Adipocyte (in vitro differentiated cells): Measurements from ENCODE around the gene RNF151.
"Not testable (repeated sequence)": the region's sequence is repeated elsewhere in the genome, so short reads cannot be mapped to it uniquely, and the experiment has no call there.

Experiments
- DNase-seq: peaks from one replicate; pipeline ENCODE4 v3.0.0-alpha.2; 2015; ENCODE audit warnings: low read depth
- H3K27me3 ChIP-seq: replicated peaks from 2 replicates; pipeline ENCODE4 v1.7.0; 2013; ENCODE audit warnings: mild to moderate bottlenecking, low read length, moderate library complexity; ENCODE audit not compliant: control insufficient read depth, insufficient read depth
- H3K36me3 ChIP-seq: 2 replicates; pipeline ENCODE4 v1.7.0; 2013; ENCODE audit warnings: low read length, mild to moderate bottlenecking, moderate library complexity; ENCODE audit not compliant: control insufficient read depth, insufficient read depth, severe bottlenecking
- H3K4me1 ChIP-seq: 2 replicates; pipeline ENCODE4 v1.7.0; 2013; ENCODE audit warnings: mild to moderate bottlenecking, low read length, moderate library complexity; ENCODE audit not compliant: control insufficient read depth, insufficient read depth
- H3K4me3 ChIP-seq: 2 replicates; pipeline ENCODE4 v1.7.0; 2013; ENCODE audit warnings: mild to moderate bottlenecking, low read length, moderate library complexity
- H3K9ac ChIP-seq: 2 replicates; pipeline ENCODE4 v1.7.0; 2013; ENCODE audit warnings: mild to moderate bottlenecking, low read length, moderate library complexity
- H3K9me3 ChIP-seq: 2 replicates; pipeline ENCODE4 v1.7.0; 2013; ENCODE audit warnings: mild to moderate bottlenecking, low read length, moderate library complexity; ENCODE audit not compliant: control insufficient read depth

RNF151 gene

GRCh38 chr16:2009791-2010510 is 43.3 kb downstream of the RNF151 start, which contains the start of gene ZNF598:
Gene ZNF598 (minus strand): TSS chr16:2009821.
- Histone ChIP-seq H3K9ac (peak within 1 kb of the TSS; percentile 95), H3K9me3 (no peaks in the 10 kb centered on the region), H3K4me3 (peak within 1 kb of the TSS; percentile 89), H3K36me3 (no peaks in the 10 kb centered on the region), H3K27me3 (no peaks in the 10 kb centered on the region), H3K4me1 (peaks cover 41% of the 10 kb centered on the region)
- peak; percentile 96 for DNase-seq

DNA sequence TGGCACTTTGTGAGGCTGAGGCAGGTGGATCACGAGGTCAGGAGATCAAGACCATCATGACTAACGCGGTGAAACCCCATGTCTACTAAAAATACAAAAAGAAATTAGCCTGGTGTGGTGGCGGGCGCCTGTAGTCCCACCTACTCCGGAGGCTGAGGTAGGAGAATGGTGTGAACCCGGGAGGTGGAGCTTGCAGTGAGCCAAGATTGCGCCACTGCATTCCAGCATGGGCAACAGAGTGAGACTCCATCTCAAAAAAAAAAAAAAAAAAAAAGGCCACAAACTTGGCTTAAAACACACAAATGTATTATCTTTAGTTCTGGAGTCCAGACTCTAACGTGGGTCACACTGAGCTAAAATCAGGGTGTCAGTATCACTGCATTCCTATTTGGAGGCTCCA is 45.1 kb downstream of the RNF151 start:
- H3K4me3 ChIP-seq, result not testable (repeated sequence)

DNA sequence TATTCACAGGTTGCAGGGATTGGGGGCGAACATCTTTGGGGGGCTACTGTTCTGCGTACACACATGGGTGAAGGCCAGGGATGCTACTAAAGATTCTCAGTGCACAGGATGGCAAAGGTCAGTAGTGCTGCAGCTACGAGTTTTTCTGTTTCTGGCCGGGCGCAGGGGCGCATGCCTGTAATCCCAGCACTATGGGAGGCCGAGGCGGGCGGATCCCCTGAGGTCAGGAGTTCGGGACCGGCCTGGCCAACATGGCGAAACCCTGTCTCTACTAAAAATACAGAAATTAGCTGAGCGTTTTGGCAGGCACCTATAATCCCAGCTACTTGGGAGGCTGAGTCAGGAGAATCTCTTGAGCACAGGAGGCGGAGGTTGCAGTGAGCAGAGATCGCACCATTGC is 46.9 kb downstream of the RNF151 start:
- H3K27me3 ChIP-seq, result no peaks in the 10 kb centered on the region
- H3K36me3 ChIP-seq, result no peaks in the 10 kb centered on the region
- H3K9me3 ChIP-seq, result no peaks in the 10 kb centered on the region
- peaks cover 10% of the 10 kb centered on the region for H3K4me1 ChIP-seq
- H3K9ac ChIP-seq, result no peak overlapping the region
- DNase-seq, result no peak
- no peak overlapping the region for H3K4me3 ChIP-seq

More for the DNA sequence above, 45.1 kb downstream of the RNF151 start:
- DNase-seq, H3K9ac ChIP-seq, H3K36me3 ChIP-seq, H3K9me3 ChIP-seq, H3K27me3 ChIP-seq: not testable (repeated sequence)
- peaks cover 28% of the 10 kb centered on the region for H3K4me1 ChIP-seq

- Histone ChIP-seq H3K4me3 (no peak overlapping the region), H3K9me3 (no peaks in the 10 kb centered on the region), H3K9ac (no peak overlapping the region), H3K4me1 (peaks cover 7% of the 10 kb centered on the region), H3K36me3 (no peaks in the 10 kb centered on the region), H3K27me3 (peaks cover 8% of the 10 kb centered on the region)
- DNase-seq, result no peak
Measured at GRCh38 chr16:2015117-2015946, 48.7 kb downstream of the RNF151 start.

DNA sequence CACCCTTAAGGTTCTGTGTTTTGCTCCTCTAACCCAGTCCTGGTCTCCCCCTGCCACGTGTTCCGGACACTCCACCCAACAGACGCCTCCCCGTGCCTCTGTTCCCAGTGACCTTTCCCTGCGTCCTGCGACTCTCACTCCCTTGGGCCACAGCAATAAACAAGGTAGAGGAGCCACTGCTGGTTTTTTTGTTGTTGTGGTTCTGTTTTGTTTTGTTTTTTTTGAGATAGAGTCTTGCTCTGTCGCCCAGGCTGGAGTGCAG is 49.2 kb downstream of the RNF151 start:
- Histone ChIP-seq H3K9me3 (no peaks in the 10 kb centered on the region), H3K27me3 (peaks cover 8% of the 10 kb centered on the region), H3K36me3 (no peaks in the 10 kb centered on the region), H3K4me3 (no peak overlapping the region), H3K9ac (no peak overlapping the region), H3K4me1 (peaks cover 4% of the 10 kb centered on the region)
- DNase-seq, result no peak

DNA sequence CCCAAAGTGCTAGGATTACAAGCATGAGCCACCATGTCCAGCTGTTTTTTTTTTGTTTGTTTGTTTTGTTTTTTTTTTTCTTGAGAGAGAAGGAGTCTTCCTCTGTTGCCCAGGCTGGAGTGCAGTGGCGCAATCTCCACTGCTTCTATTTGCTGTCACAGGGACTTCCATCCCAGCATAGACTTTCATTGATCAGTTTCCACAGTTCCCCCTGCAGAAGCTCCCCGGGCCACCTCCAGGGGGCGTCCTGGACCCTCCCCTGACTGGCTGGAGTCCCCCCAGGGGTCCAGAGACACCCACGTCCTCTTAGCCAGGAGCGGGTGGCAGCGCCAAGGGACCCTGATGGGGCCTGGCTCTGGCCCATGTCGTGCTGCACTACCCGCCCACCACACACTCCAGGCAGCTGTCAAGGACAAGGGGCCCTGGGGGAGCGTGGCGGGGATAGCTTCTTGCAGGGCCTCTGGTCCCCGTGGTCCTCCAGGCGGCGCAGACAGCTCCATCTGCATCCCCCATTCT is 49.8 kb downstream of the RNF151 start:
- Histone ChIP-seq H3K27me3 (peaks cover 8% of the 10 kb centered on the region), H3K4me3 (no peak overlapping the region), H3K4me1 (peaks cover 4% of the 10 kb centered on the region), H3K36me3 (no peaks in the 10 kb centered on the region), H3K9me3 (no peaks in the 10 kb centered on the region), H3K9ac (no peak overlapping the region)
- no peak for DNase-seq
